HG03039 (cell line): Measurements from ENCODE around the gene LCN10.

ENCODE experiments used
- ATAC-seq: cut with Tn5 transposase; IDR thresholded peaks from one replicate; pipeline ENCODE4 v1.9.1; 2021; ENCODE audit warnings: mild to moderate bottlenecking, moderate library complexity; ENCODE audit not compliant: unreplicated experiment

Gene LCN10

GRCh38 chr9:136690104-136690805 is 52.5 kb downstream of the LCN10 start:
- no peak for ATAC-seq

- no peak for ATAC-seq
Observed at GRCh38 chr9:136689108-136689460, 53.7 kb downstream of the LCN10 start.

- ATAC-seq, result no peak
Observed at GRCh38 chr9:136688274-136689107, 54.2 kb downstream of the LCN10 start.
